Fibroblast of the aortic adventitia (primary cell): Measurements from ENCODE around the gene ZNF354B. TPM values are rescaled to one million over a fixed set of nuclear protein-coding genes. Genes with fewer than 3 reads are reported as not detected.
A peak's percentile ranks its signal among the peaks of the same experiment; 100 is the strongest.
"Not testable (repeated sequence)": the region's sequence is repeated elsewhere in the genome, so short reads cannot be mapped to it uniquely, and the experiment has no call there.

Source experiments
- DNase-seq: peaks from one replicate; pipeline ENCODE4 v3.0.0-alpha.2; 2010; ENCODE audit warnings: low read depth
- H3K4me3 ChIP-seq: 2 replicates; pipeline ENCODE4 v1.5.1; 2011; ENCODE audit warnings: low read depth, mild to moderate bottlenecking, control low read depth, low read length, moderate library complexity
- CTCF ChIP-seq: IDR thresholded peaks from 2 replicates; pipeline ENCODE4 v1.5.1; 2011; ENCODE audit warnings: mild to moderate bottlenecking, low read length, control low read depth, inconsistent platforms; ENCODE audit not compliant: insufficient read depth
- total RNA-seq: library from RNA; depleted of rRNA; stranded (reverse); fragments of >200 nt; gene quantifications from 2 replicates; pipeline ENCODE4 v1.2.3, GENCODE V29; 2012; ENCODE audit warnings: low replicate concordance

The ZNF354B gene
- total RNA-seq, 1 donor: 9.8 TPM

- no peak overlapping the region for H3K4me3 ChIP-seq
- no peak for DNase-seq
- no peak for TF ChIP-seq CTCF
Measured at GRCh38 chr5:178872302-178872701, 12.5 kb downstream of the ZNF354B start.

- not testable (repeated sequence) for DNase-seq, H3K4me3 ChIP-seq
Measured at GRCh38 chr5:178883115-178883694, 23.5 kb downstream of the ZNF354B start.

GRCh38 chr5:178883815-178884430, 24.2 kb downstream of the ZNF354B start:
- no peak for DNase-seq
- H3K4me3 ChIP-seq: no peak overlapping the region
- TF ChIP-seq CTCF: no peak

- peak within 1 kb of the TSS; percentile 68 for H3K4me3 ChIP-seq
- no peak for TF ChIP-seq CTCF
- peak; percentile 36 for DNase-seq
Measured at GRCh38 chr5:178895615-178896571, 36.1 kb downstream of the ZNF354B start, which contains the start of gene ZFP2. Gene ZFP2 (plus strand): TSS chr5:178895913. CDS start chr5:178931314, 35,401 bp downstream.

GRCh38 chr5:178899289-178899688, 39.5 kb downstream of the ZNF354B start:
- no peak for DNase-seq
- H3K4me3 ChIP-seq: no peak overlapping the region

GRCh38 chr5:178902849-178903248, 43.1 kb downstream of the ZNF354B start:
- TF ChIP-seq CTCF: no peak
- DNase-seq: no peak
- no peak overlapping the region for H3K4me3 ChIP-seq

More at GRCh38 chr5:178899289-178899688, 39.5 kb downstream of the ZNF354B start:
- TF ChIP-seq CTCF: no peak
